ENCODE results near the gene KNL1.

Gene KNL1

GRCh38 chr15:40593165-40593564 lies 884 bp upstream of the KNL1 start:
- no peak for TF ChIP-seq CTCF (IDR thresholded peaks at IDR 0.05)

- no peak for TF ChIP-seq CTCF (IDR thresholded peaks at IDR 0.05)
Measured at GRCh38 chr15:40594429-40594836, 384 bp downstream of the KNL1 start.

- no peak for TF ChIP-seq CTCF (IDR thresholded peaks at IDR 0.05)
Measured at GRCh38 chr15:40595219-40595618, 1.2 kb downstream of the KNL1 start.

- TF ChIP-seq CTCF (IDR thresholded peaks at IDR 0.05) = no peak
Measured at GRCh38 chr15:40595773-40596172, 1.7 kb downstream of the KNL1 start.

GRCh38 chr15:40597024-40597423 lies 3.0 kb downstream of the KNL1 start:
- TF ChIP-seq CTCF (IDR thresholded peaks at IDR 0.05) = no peak

GRCh38 chr15:40598126-40598525 lies 4.1 kb downstream of the KNL1 start:
- TF ChIP-seq CTCF (IDR thresholded peaks at IDR 0.05) = no peak

GRCh38 chr15:40598672-40599071 lies 4.6 kb downstream of the KNL1 start:
- TF ChIP-seq CTCF (IDR thresholded peaks at IDR 0.05) = no peak

GRCh38 chr15:40600956-40601355 lies 6.9 kb downstream of the KNL1 start:
- TF ChIP-seq CTCF (IDR thresholded peaks at IDR 0.05) = no peak
